HepG2 (cell line): ENCODE data around the gene VEZF1. TPM values are rescaled to one million over a fixed set of nuclear protein-coding genes. Genes with fewer than 3 reads are reported as not detected.

Source experiments
- AFF4 ChIP-seq: sonication (generic); formaldehyde crosslinking; IDR thresholded peaks from 2 replicates; pipeline ENCODE4 v1.4.0; 2020; ENCODE audit warnings: missing genetic modification reagents
- RAD21 ChIP-seq: fragments of 450-650 bp; formaldehyde crosslinking; IDR thresholded peaks from 2 replicates; pipeline ENCODE4 v1.5.0; 2020; ENCODE audit warnings: mild to moderate bottlenecking
- TBX2 ChIP-seq: sonication (generic); formaldehyde crosslinking; IDR thresholded peaks from 2 replicates; pipeline ENCODE4 v1.5.0; 2020; ENCODE audit warnings: missing genetic modification reagents, mild to moderate bottlenecking, borderline replicate concordance
- ZNF451 ChIP-seq: sonication (generic); formaldehyde crosslinking; IDR thresholded peaks from 2 replicates; pipeline ENCODE4 v1.5.0; 2020; ENCODE audit warnings: mild to moderate bottlenecking, missing genetic modification reagents
- ZNF644 ChIP-seq: IDR thresholded peaks from 2 replicates; pipeline ENCODE4 v1.6.1; 2016; ENCODE audit warnings: low read depth
- polyA plus RNA-seq, 8 experiments: library from polyadenylated mRNA; depleted of rRNA in 3 of 8; stranded (reverse) in 7 of 8; unstranded in 1 of 8; fragments of >200 nt; fragmentation: Illumina TruSeq in 4 of 8; extraction: Trizol in 4 of 8; gene quantifications; 2 replicates each; pipeline versions ENCODE4 v1.2.1 to v1.2.3, GENCODE V29; 2011 to 2016; ENCODE audit warnings: low read depth in 4 of 8, missing spikeins in 1 of 8, mixed read lengths in 1 of 8; ENCODE audit not compliant: insufficient read depth in 1 of 8
- total RNA-seq, 5 experiments: library from RNA; depleted of rRNA; stranded (reverse); fragments of >200 nt; fragmentation: Illumina TruSeq; extraction: Trizol; gene quantifications; 2 replicates each; pipeline ENCODE4 v1.2.3, GENCODE V29; 2016; ENCODE audit warnings: low read depth in 1 of 5
- TF ChIP-seq, protein P1 (sequence below): sonication (generic); formaldehyde crosslinking; IDR thresholded peaks from 2 replicates; pipeline ENCODE4 v1.5.0; 2020; ENCODE audit warnings: mild to moderate bottlenecking, missing genetic modification reagents
- TF ChIP-seq, protein P2 (sequence below): sonication (generic); formaldehyde crosslinking; IDR thresholded peaks from 2 replicates; pipeline ENCODE4 v1.4.0; 2020; ENCODE audit warnings: missing genetic modification reagents
- TF ChIP-seq, protein P3 (sequence below): sonication (generic); formaldehyde crosslinking; IDR thresholded peaks from 2 replicates; pipeline ENCODE4 v1.5.1; 2020; ENCODE audit warnings: mild to moderate bottlenecking, missing genetic modification reagents, moderate library complexity

Gene VEZF1
- total and polyA plus RNA-seq, 2 of the 13 experiments (the other 11 are each of a cell fraction or from before 2014, with no cell fraction given) = 45.9 to 49.7 TPM

DNA sequence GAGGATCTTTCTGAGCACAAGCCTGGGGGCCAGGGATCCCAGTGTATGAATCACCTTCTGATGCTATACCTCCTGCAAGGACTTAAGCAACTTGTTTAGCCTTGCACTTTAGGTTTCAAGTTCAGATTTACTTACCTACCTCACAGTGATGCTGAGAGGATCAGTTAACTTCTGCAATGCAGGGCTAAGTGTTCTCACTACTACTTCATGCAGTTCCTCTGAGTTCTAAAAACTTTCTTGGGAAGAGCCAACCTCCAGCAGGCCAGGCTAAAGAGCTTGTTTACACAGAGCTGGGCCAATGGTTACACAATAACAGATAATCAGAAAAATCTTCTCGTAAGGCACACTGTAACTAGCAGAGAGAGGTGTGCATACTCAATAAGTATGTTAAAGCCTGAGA is 13.0 kb downstream of the VEZF1 start (continued):
- TF ChIP-seq, protein P1, sequence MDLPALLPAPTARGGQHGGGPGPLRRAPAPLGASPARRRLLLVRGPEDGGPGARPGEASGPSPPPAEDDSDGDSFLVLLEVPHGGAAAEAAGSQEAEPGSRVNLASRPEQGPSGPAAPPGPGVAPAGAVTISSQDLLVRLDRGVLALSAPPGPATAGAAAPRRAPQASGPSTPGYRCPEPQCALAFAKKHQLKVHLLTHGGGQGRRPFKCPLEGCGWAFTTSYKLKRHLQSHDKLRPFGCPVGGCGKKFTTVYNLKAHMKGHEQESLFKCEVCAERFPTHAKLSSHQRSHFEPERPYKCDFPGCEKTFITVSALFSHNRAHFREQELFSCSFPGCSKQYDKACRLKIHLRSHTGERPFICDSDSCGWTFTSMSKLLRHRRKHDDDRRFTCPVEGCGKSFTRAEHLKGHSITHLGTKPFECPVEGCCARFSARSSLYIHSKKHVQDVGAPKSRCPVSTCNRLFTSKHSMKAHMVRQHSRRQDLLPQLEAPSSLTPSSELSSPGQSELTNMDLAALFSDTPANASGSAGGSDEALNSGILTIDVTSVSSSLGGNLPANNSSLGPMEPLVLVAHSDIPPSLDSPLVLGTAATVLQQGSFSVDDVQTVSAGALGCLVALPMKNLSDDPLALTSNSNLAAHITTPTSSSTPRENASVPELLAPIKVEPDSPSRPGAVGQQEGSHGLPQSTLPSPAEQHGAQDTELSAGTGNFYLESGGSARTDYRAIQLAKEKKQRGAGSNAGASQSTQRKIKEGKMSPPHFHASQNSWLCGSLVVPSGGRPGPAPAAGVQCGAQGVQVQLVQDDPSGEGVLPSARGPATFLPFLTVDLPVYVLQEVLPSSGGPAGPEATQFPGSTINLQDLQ (CRISPR knock-in tag) = no peak
- TF ChIP-seq ZNF644 (CRISPR knock-in tag) (0 out of 2 replicates have a peak, but pooled peaks have one; percentile 20), ZNF451 (CRISPR knock-in tag) (no peak), AFF4 (CRISPR knock-in tag) (no peak), RAD21 (CRISPR knock-in tag) (no peak), TBX2 (CRISPR knock-in tag) (peak; percentile 38; the same call in 1 of the 2 replicates)
- TF ChIP-seq, protein P2, sequence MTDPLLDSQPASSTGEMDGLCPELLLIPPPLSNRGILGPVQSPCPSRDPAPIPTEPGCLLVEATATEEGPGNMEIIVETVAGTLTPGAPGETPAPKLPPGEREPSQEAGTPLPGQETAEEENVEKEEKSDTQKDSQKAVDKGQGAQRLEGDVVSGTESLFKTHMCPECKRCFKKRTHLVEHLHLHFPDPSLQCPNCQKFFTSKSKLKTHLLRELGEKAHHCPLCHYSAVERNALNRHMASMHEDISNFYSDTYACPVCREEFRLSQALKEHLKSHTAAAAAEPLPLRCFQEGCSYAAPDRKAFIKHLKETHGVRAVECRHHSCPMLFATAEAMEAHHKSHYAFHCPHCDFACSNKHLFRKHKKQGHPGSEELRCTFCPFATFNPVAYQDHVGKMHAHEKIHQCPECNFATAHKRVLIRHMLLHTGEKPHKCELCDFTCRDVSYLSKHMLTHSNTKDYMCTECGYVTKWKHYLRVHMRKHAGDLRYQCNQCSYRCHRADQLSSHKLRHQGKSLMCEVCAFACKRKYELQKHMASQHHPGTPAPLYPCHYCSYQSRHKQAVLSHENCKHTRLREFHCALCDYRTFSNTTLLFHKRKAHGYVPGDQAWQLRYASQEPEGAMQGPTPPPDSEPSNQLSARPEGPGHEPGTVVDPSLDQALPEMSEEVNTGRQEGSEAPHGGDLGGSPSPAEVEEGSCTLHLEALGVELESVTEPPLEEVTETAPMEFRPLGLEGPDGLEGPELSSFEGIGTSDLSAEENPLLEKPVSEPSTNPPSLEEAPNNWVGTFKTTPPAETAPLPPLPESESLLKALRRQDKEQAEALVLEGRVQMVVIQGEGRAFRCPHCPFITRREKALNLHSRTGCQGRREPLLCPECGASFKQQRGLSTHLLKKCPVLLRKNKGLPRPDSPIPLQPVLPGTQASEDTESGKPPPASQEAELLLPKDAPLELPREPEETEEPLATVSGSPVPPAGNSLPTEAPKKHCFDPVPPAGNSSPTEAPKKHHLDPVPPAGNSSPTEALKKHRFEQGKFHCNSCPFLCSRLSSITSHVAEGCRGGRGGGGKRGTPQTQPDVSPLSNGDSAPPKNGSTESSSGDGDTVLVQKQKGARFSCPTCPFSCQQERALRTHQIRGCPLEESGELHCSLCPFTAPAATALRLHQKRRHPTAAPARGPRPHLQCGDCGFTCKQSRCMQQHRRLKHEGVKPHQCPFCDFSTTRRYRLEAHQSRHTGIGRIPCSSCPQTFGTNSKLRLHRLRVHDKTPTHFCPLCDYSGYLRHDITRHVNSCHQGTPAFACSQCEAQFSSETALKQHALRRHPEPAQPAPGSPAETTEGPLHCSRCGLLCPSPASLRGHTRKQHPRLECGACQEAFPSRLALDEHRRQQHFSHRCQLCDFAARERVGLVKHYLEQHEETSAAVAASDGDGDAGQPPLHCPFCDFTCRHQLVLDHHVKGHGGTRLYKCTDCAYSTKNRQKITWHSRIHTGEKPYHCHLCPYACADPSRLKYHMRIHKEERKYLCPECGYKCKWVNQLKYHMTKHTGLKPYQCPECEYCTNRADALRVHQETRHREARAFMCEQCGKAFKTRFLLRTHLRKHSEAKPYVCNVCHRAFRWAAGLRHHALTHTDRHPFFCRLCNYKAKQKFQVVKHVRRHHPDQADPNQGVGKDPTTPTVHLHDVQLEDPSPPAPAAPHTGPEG (CRISPR knock-in tag) = no peak
- TF ChIP-seq, protein P3, sequence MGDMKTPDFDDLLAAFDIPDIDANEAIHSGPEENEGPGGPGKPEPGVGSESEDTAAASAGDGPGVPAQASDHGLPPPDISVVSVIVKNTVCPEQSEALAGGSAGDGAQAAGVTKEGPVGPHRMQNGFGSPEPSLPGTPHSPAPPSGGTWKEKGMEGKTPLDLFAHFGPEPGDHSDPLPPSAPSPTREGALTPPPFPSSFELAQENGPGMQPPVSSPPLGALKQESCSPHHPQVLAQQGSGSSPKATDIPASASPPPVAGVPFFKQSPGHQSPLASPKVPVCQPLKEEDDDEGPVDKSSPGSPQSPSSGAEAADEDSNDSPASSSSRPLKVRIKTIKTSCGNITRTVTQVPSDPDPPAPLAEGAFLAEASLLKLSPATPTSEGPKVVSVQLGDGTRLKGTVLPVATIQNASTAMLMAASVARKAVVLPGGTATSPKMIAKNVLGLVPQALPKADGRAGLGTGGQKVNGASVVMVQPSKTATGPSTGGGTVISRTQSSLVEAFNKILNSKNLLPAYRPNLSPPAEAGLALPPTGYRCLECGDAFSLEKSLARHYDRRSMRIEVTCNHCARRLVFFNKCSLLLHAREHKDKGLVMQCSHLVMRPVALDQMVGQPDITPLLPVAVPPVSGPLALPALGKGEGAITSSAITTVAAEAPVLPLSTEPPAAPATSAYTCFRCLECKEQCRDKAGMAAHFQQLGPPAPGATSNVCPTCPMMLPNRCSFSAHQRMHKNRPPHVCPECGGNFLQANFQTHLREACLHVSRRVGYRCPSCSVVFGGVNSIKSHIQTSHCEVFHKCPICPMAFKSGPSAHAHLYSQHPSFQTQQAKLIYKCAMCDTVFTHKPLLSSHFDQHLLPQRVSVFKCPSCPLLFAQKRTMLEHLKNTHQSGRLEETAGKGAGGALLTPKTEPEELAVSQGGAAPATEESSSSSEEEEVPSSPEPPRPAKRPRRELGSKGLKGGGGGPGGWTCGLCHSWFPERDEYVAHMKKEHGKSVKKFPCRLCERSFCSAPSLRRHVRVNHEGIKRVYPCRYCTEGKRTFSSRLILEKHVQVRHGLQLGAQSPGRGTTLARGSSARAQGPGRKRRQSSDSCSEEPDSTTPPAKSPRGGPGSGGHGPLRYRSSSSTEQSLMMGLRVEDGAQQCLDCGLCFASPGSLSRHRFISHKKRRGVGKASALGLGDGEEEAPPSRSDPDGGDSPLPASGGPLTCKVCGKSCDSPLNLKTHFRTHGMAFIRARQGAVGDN (CRISPR knock-in tag) = no peak
